Neuronal stem cell (in vitro differentiated cells): Measurements from ENCODE around the gene FKBP2.
A peak's percentile ranks its signal among the peaks of the same experiment; 100 is the strongest.

Experiments used
- DNase-seq: peaks from one replicate; pipeline ENCODE4 v3.0.0-alpha.2; 2013; ENCODE audit warnings: low spot score
- H2AFZ ChIP-seq: one replicate; pipeline ENCODE4 v1.6.1; 2013; ENCODE audit warnings: mild to moderate bottlenecking, low read length, inconsistent platforms
- H2AK5ac ChIP-seq: 2 replicates; pipeline ENCODE4 v1.6.1; 2013; ENCODE audit warnings: low read depth, mild to moderate bottlenecking, inconsistent platforms, low read length, moderate library complexity, mixed read lengths
- H2BK120ac ChIP-seq: 2 replicates; pipeline ENCODE4 v1.6.1; 2013; ENCODE audit warnings: low read depth, mild to moderate bottlenecking, inconsistent platforms, low read length, moderate library complexity, mixed read lengths
- H2BK12ac ChIP-seq: one replicate; pipeline ENCODE4 v1.6.1; 2013; ENCODE audit warnings: low read length, inconsistent platforms
- H2BK15ac ChIP-seq: 2 replicates; pipeline ENCODE4 v1.6.1; 2013; ENCODE audit warnings: mild to moderate bottlenecking, low read length, inconsistent platforms, mixed read lengths
- H2BK5ac ChIP-seq: one replicate; pipeline ENCODE4 v1.6.1; 2013; ENCODE audit warnings: inconsistent platforms, mild to moderate bottlenecking, low read length, moderate library complexity
- H3K14ac ChIP-seq: one replicate; pipeline ENCODE4 v1.6.1; 2013; ENCODE audit warnings: low read length, inconsistent platforms
- H3K18ac ChIP-seq: 2 replicates; pipeline ENCODE4 v1.6.1; 2013; ENCODE audit warnings: low read length, inconsistent platforms
- H3K23ac ChIP-seq: 2 replicates; pipeline ENCODE4 v1.6.1; 2013; ENCODE audit warnings: low read depth, mild to moderate bottlenecking, mixed read lengths, low read length, inconsistent platforms; ENCODE audit not compliant: poor library complexity
- H3K27ac ChIP-seq: replicated peaks from 3 replicates; pipeline ENCODE4 v1.5.1; 2013; ENCODE audit warnings: low read length, inconsistent platforms
- H3K27me3 ChIP-seq, 3 experiments: 2 replicates each; pipeline ENCODE4 v1.6.1; 2013; ENCODE audit warnings: low read length in 3 of 3, mild to moderate bottlenecking in 2 of 3, inconsistent platforms in 1 of 3, low read depth in 1 of 3, mixed read lengths in 1 of 3, moderate library complexity in 1 of 3; ENCODE audit not compliant: control insufficient read depth in 3 of 3, insufficient read depth in 3 of 3
- H3K36me3 ChIP-seq, 2 donors: replicated peaks in 1 of 2; 2 replicates each; pipeline ENCODE4 v1.6.1; 2013; ENCODE audit warnings: low read length in 2 of 2; ENCODE audit not compliant: control insufficient read depth in 2 of 2, insufficient read depth in 2 of 2
- H3K4ac ChIP-seq: 2 replicates; pipeline ENCODE4 v1.6.1; 2013; ENCODE audit warnings: inconsistent platforms, mild to moderate bottlenecking, low read length, moderate library complexity
- H3K4me1 ChIP-seq, 2 donors: 1 replicate in 1 of 2; 2 replicates in 1 of 2; pipeline ENCODE4 v1.6.1; 2013; ENCODE audit warnings: low read length in 2 of 2, low read depth in 1 of 2; ENCODE audit not compliant: control insufficient read depth in 2 of 2, insufficient read depth in 1 of 2
- H3K4me2 ChIP-seq: one replicate; pipeline ENCODE4 v1.6.1; 2013; ENCODE audit warnings: mild to moderate bottlenecking, low read length, inconsistent platforms; ENCODE audit not compliant: insufficient read depth, poor library complexity, severe bottlenecking
- H3K4me3 ChIP-seq, 2 donors: 2 replicates each; pipeline ENCODE4 v1.5.1; 2013; ENCODE audit warnings: low read length in 2 of 2, mild to moderate bottlenecking in 2 of 2, inconsistent platforms in 1 of 2, moderate library complexity in 1 of 2
- H3K79me1 ChIP-seq: one replicate; pipeline ENCODE4 v1.6.1; 2013; ENCODE audit warnings: low read depth, mild to moderate bottlenecking, inconsistent platforms, low read length, moderate library complexity
- H3K9ac ChIP-seq: one replicate; pipeline ENCODE4 v1.6.1; 2013; ENCODE audit warnings: mild to moderate bottlenecking, low read depth, low read length, inconsistent platforms; ENCODE audit not compliant: poor library complexity
- H3K9me3 ChIP-seq, 2 donors: replicated peaks in 1 of 2; 2 replicates each; pipeline versions ENCODE3 to v1.6.1; 2013; ENCODE audit warnings: low read length in 2 of 2, mild to moderate bottlenecking in 2 of 2, inconsistent platforms in 1 of 2, low read depth in 1 of 2, mixed read lengths in 1 of 2, moderate library complexity in 1 of 2; ENCODE audit not compliant: control insufficient read depth in 2 of 2, insufficient read depth in 1 of 2
- H4K8ac ChIP-seq: one replicate; pipeline ENCODE4 v1.6.1; 2013; ENCODE audit warnings: low read depth, mild to moderate bottlenecking, inconsistent platforms, low read length, moderate library complexity
- H4K91ac ChIP-seq: one replicate; pipeline ENCODE4 v1.6.1; 2013; ENCODE audit warnings: low read length, low read depth, mild to moderate bottlenecking, inconsistent platforms; ENCODE audit not compliant: poor library complexity
- WGBS, 2 donors: extraction: QIAGEN DNeasy Blood & Tissue Kit; methylation state at CpG; one replicate each; pipeline ENCODE4 v1.1.7; 2013; ENCODE audit warnings: missing lambda C conversion rate in 2 of 2, mixed read lengths in 1 of 2; ENCODE audit not compliant: insufficient read length in 2 of 2, insufficient replicate concordance in 1 of 2; ENCODE audit errors: extremely low coverage in 2 of 2; 5-methylcytosine and 5-hydroxymethylcytosine counted together

FKBP2 gene

DNA sequence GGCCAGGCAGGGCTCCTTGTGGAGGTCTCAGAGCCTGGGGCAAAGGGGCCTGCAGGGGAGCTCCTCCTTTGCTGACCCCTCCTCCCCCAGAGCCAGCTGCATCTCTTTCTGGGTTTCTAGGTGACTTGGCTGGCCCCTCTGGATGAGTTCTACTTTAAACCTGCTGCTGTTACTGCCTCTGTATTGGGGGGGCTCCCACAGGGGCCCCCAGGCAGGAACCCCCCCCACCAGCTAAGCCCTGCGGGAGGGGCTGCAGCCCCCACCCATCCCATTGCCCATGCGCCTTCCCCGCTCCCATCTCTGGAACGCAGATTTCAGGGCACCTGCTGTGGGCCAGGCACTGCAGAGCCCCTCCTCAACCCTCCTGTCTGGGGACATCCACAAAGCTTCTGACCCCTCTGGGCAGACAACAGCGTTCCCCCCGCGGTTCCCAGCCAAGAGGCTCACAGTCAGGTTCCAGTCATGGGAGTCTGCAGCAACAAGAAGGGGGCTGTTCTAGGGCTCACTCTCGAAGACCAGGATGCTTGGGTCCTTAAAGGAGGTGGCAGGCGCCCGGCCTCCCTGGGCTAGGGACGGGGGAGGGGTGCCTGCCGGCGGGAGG, 9.6 kb downstream of the FKBP2 start:
- DNase-seq: no peak
- H3K14ac ChIP-seq: no peak overlapping the region
- peak overlapping the region; percentile 70 to 71 for H3K4me3 ChIP-seq
- H3K27ac ChIP-seq: no peak overlapping the region
- peaks cover 3 to 15% of the 10 kb centered on the region in 2 donors for H3K36me3 ChIP-seq
- H2BK5ac ChIP-seq: peak overlapping the region; percentile 83
- peak overlapping the region; percentile 98 for H3K18ac ChIP-seq
- H2AFZ ChIP-seq: peak overlapping the region; percentile 97
- peak overlapping the region; percentile 0 for H2AK5ac ChIP-seq
- H4K8ac ChIP-seq: peak overlapping the region; percentile 49
- peak overlapping the region; percentile 56 for H3K4ac ChIP-seq
- peaks cover 21 to 36% of the 10 kb centered on the region in 2 donors for H3K4me1 ChIP-seq
- H3K79me1 ChIP-seq: peaks cover 7% of the 10 kb centered on the region
- peak overlapping the region; percentile 11 for H2BK12ac ChIP-seq
- H3K9me3 ChIP-seq: no peaks in the 10 kb centered on the region
- peak overlapping the region; percentile 90 for H2BK120ac ChIP-seq
- no peaks in the 10 kb centered on the region for H3K27me3 ChIP-seq
- H3K9ac ChIP-seq: peak overlapping the region; percentile 88
- H3K23ac ChIP-seq: peak overlapping the region; percentile 86
- peak overlapping the region; percentile 98 for H2BK15ac ChIP-seq
- WGBS, 2 donors: no CpG with 5 or more reads among the region's 13 CpGs
- peak overlapping the region; percentile 95 for H3K4me2 ChIP-seq
- peak overlapping the region; percentile 59 for H4K91ac ChIP-seq

DNA sequence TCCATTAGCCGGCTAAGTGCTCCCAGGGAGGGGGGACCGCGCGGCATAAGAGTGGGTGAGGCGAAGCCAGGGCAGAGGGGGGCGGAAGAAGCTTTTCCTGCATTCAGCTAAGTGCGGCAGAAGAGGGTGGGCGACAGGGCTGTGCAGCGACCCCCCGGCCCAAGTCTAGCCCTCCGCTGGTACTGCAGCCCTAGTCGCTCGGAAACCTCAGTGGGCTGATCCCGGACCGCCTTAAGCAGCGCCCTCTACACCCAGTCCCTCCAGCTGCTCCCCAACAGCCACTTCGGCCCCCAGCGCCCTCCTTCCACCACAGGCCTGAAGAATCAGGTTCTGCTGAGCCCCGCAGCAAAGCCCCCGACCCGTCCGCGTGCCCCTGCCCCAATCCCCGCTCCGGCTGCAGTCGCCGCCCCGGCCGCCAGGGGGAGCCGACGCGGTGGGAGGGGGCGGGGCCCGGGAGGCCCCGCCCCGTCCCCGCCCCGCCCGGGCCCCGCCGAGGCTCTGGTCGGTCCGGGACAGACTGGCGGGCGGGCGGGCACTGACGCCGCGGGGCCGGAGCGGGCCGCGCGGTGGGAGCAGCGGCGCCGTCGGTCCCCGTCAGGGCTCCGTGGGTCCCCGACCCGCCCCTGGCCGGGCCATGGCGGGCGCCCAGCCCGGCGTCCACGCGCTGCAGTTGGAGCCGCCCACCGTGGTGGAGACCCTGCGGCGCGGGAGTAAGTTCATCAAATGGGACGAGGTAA, 10.3 kb downstream of the FKBP2 start, which contains the start of gene PLCB3:
Gene PLCB3 (plus strand): TSS at position 515 of the 737 bp plus-strand sequence. CDS start 120 bp downstream, at position 635.
- Histone ChIP-seq H3K18ac (peak within 1 kb of the TSS; percentile 98), H2BK5ac (peak within 1 kb of the TSS; percentile 83), H3K9me3 (no peaks in the 10 kb centered on the region), H2BK15ac (peak within 1 kb of the TSS; percentile 98), H2BK120ac (peak within 1 kb of the TSS; percentile 90), H3K14ac (no peak within 1 kb of the TSS), H2BK12ac (peak within 1 kb of the TSS; percentile 11), H3K23ac (peak within 1 kb of the TSS; percentile 86), H2AFZ (peak within 1 kb of the TSS; percentile 97), H3K4ac (peak within 1 kb of the TSS; percentile 56), H4K91ac (peak within 1 kb of the TSS; percentile 59), H4K8ac (peak within 1 kb of the TSS; percentile 49), H3K4me3 (peak within 1 kb of the TSS; percentile 70 to 89), H3K9ac (peak within 1 kb of the TSS; percentile 88), H2AK5ac (peak within 1 kb of the TSS; percentile 91), H3K27me3 (no peaks in the 10 kb centered on the region), H3K36me3 (peaks cover 3 to 22% of the 10 kb centered on the region in 2 donors), H3K79me1 (peaks cover under 1% of the 10 kb centered on the region), H3K4me2 (peak within 1 kb of the TSS; percentile 95), H3K4me1 (peaks cover 16 to 35% of the 10 kb centered on the region in 2 donors), H3K27ac (no peak within 1 kb of the TSS)
- WGBS, 2 donors: no CpG with 5 or more reads among the region's 75 CpGs
- DNase-seq: peak; percentile 76

DNA sequence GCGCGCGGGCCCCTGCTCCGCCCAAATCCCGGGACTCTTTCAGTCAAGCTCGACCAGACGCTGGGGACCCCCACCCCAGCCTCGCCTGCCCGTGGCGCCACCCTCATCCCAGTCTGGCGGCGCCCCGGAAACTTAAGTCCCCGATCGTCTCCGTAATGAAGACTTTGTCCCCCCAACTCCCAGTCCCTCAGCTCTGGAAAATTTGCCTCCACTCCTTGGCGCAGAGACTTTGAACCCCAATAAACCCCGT, 10.8 kb downstream of the FKBP2 start:
- H3K4me2 ChIP-seq: peak overlapping the region; percentile 95
- no peak for DNase-seq
- H3K4me3 ChIP-seq: peak overlapping the region; percentile 70 to 89
- no peak overlapping the region for H3K4ac ChIP-seq
- H3K27ac ChIP-seq: no peak overlapping the region
- no peak overlapping the region for H3K14ac ChIP-seq
- no peak overlapping the region for H2BK120ac ChIP-seq
- peaks cover 16 to 35% of the 10 kb centered on the region in 2 donors for H3K4me1 ChIP-seq
- no peak overlapping the region for H2BK15ac ChIP-seq
- no peaks in the 10 kb centered on the region for H3K27me3 ChIP-seq
- peaks cover 6 to 27% of the 10 kb centered on the region in 2 donors for H3K36me3 ChIP-seq
- H2AK5ac ChIP-seq: peak overlapping the region; percentile 91
- H2BK12ac ChIP-seq: no peak overlapping the region
- peak overlapping the region; percentile 97 for H2AFZ ChIP-seq
- H3K23ac ChIP-seq: no peak overlapping the region
- H3K9ac ChIP-seq: peak overlapping the region; percentile 84
- H3K9me3 ChIP-seq: no peaks in the 10 kb centered on the region
- H4K8ac ChIP-seq: no peak overlapping the region
- no peak overlapping the region for H4K91ac ChIP-seq
- H2BK5ac ChIP-seq: no peak overlapping the region
- no CpG with 5 or more reads among the region's 18 CpGs for WGBS, 2 donors
- H3K18ac ChIP-seq: peak overlapping the region; percentile 88
- no peaks in the 10 kb centered on the region for H3K79me1 ChIP-seq
